A549 (cell line): Measurements from ENCODE around the gene ECE1.

Experiments used
- BCL3 ChIP-seq: fragments of >200 bp; sonication (Bioruptor Twin); formaldehyde crosslinking; IDR thresholded peaks from 3 replicates; pipeline ENCODE4 v1.6.1; 2016
- CEBPB ChIP-seq, 2 experiments: fragments of >200 bp in 1 of 2; sonication (Bioruptor Twin) in 1 of 2; formaldehyde crosslinking in 1 of 2; IDR thresholded peaks; 2 replicates each; pipeline ENCODE4 v1.6.1; 2012 to 2016
- CHD2 ChIP-seq: fragments of 150-350 bp; IDR thresholded peaks from 2 replicates; pipeline ENCODE4 v1.6.1; 2014; ENCODE audit warnings: low read length; ENCODE audit not compliant: partially characterized antibody
- CTCF ChIP-seq: fragments of >200 bp; sonication (Bioruptor Twin); formaldehyde crosslinking; IDR thresholded peaks from 3 replicates; pipeline ENCODE4 v1.5.1; 2016
- ESRRA ChIP-seq: fragments of 150-350 bp; IDR thresholded peaks from 2 replicates; pipeline ENCODE4 v1.6.1; 2014; ENCODE audit warnings: mild to moderate bottlenecking, low read length, borderline replicate concordance
- JUN ChIP-seq, 2 experiments: fragments of >200 bp; sonication (Bioruptor Twin); formaldehyde crosslinking; IDR thresholded peaks; 2 replicates in 1 of 2; 3 replicates in 1 of 2; pipeline ENCODE4 v1.6.1; 2016 to 2017
- NR3C1 ChIP-seq: fragments of >200 bp; sonication (Bioruptor Twin); formaldehyde crosslinking; IDR thresholded peaks from 3 replicates; pipeline ENCODE4 v1.6.1; 2017
- PHF8 ChIP-seq: fragments of 200-600 bp; sonication (generic); IDR thresholded peaks from 2 replicates; pipeline ENCODE4 v1.6.1; 2016; ENCODE audit warnings: low read depth, mild to moderate bottlenecking, antibody characterized with exemption, moderate library complexity, borderline replicate concordance
- POLR2A ChIP-seq: IDR thresholded peaks from 2 replicates; pipeline ENCODE4 v1.6.1; 2012; ENCODE audit warnings: mild to moderate bottlenecking, low read length
- POLR2AphosphoS2 ChIP-seq: conservative IDR thresholded peaks from 2 replicates; pipeline ENCODE4 v1.6.1; 2012; ENCODE audit warnings: low read length, improper control_type of control experiment, inconsistent platforms
- TF ChIP-seq, protein P1 (sequence below): fragments of 200-600 bp; sonication (generic); IDR thresholded peaks from 2 replicates; pipeline ENCODE4 v1.6.1; 2016; ENCODE audit warnings: antibody characterized with exemption, mild to moderate bottlenecking, moderate library complexity

DNA sequence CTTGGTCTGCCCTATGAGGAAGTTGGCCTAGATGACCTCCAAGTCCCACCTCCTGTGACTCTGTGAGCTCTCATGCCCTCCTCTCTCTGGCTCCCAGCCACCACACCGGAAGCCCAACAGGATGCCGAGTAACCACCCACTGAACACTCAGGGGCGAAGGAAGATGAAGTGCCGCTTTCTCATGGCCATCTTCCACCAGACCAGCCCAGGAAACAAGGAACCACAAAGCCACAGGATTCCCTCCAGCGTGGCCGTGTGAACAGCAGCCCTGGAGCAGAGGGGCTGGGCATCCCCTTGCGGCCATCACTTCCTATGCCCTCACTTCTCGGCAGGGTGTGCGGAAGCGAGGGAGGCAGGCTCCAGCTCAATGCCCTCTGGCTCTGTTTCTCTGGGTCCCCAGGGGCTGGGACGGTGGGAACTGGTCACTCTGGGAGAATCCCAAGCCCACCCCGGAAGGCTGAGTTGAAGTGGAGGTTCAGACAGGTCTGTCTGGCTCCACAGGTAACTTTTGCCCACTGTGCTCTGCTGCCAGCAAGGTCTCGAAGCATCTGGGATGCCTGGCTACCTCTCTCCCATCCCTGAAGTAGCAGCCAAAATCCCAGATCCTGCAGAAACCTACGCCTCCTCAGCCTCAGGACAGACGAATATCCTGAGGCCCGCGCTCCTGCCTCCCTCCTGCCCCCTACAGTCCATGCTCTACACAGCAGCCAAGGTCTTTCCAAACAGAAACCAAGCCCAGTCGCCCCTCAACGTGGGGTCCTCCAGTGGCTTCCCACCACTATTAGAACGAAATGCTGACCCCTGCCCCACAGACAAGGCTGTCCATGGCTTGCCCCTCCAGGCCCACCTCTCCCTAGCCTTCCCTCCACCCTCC lies 44.2 kb upstream of the ECE1 start:
- peak; percentile 60 for TF ChIP-seq CTCF
- no peak for TF ChIP-seq POLR2A
- TF ChIP-seq BCL3, result no peak
- no peak for TF ChIP-seq NR3C1
- no peak for TF ChIP-seq POLR2AphosphoS2
- TF ChIP-seq, protein P1, sequence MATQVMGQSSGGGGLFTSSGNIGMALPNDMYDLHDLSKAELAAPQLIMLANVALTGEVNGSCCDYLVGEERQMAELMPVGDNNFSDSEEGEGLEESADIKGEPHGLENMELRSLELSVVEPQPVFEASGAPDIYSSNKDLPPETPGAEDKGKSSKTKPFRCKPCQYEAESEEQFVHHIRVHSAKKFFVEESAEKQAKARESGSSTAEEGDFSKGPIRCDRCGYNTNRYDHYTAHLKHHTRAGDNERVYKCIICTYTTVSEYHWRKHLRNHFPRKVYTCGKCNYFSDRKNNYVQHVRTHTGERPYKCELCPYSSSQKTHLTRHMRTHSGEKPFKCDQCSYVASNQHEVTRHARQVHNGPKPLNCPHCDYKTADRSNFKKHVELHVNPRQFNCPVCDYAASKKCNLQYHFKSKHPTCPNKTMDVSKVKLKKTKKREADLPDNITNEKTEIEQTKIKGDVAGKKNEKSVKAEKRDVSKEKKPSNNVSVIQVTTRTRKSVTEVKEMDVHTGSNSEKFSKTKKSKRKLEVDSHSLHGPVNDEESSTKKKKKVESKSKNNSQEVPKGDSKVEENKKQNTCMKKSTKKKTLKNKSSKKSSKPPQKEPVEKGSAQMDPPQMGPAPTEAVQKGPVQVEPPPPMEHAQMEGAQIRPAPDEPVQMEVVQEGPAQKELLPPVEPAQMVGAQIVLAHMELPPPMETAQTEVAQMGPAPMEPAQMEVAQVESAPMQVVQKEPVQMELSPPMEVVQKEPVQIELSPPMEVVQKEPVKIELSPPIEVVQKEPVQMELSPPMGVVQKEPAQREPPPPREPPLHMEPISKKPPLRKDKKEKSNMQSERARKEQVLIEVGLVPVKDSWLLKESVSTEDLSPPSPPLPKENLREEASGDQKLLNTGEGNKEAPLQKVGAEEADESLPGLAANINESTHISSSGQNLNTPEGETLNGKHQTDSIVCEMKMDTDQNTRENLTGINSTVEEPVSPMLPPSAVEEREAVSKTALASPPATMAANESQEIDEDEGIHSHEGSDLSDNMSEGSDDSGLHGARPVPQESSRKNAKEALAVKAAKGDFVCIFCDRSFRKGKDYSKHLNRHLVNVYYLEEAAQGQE, result no peak
- TF ChIP-seq ESRRA, result no peak
- TF ChIP-seq CHD2, result no peak
- TF ChIP-seq CEBPB (IDR thresholded peaks at IDR 0.05), result no peak
- TF ChIP-seq JUN (IDR thresholded peaks at IDR 0.05), result no peak
- no peak for TF ChIP-seq PHF8
